ENCODE data around the gene TLR10. TPM values are rescaled to one million over a fixed set of nuclear protein-coding genes. Genes with fewer than 3 reads are reported as not detected.

TLR10 gene
- total and polyA plus RNA-seq, 10 donors, result 29.6 to 81.4 (median 50.9) TPM

DNA sequence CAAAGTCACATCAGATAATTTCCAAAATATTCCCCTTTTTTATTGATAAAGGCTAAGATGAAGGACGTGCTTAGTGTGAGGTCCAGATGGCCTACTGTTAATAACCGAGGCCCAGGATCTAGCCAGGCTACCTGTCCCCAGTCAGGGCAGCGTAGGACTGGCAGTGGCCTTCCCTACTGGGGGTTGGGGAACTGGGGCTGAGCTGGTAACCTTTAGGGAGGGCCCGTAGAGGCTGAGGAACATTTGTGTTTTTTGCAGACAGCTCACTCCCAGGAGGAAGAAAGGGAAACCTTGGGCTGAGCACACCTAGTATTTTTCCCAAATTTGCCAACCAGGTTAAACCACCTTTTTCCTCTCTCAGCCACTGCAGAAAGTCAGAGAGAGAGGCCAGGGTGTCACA, 59.7 kb downstream of the TLR10 start:
- TF ChIP-seq, protein P1, sequence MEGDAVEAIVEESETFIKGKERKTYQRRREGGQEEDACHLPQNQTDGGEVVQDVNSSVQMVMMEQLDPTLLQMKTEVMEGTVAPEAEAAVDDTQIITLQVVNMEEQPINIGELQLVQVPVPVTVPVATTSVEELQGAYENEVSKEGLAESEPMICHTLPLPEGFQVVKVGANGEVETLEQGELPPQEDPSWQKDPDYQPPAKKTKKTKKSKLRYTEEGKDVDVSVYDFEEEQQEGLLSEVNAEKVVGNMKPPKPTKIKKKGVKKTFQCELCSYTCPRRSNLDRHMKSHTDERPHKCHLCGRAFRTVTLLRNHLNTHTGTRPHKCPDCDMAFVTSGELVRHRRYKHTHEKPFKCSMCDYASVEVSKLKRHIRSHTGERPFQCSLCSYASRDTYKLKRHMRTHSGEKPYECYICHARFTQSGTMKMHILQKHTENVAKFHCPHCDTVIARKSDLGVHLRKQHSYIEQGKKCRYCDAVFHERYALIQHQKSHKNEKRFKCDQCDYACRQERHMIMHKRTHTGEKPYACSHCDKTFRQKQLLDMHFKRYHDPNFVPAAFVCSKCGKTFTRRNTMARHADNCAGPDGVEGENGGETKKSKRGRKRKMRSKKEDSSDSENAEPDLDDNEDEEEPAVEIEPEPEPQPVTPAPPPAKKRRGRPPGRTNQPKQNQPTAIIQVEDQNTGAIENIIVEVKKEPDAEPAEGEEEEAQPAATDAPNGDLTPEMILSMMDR (IDR thresholded peaks at IDR 0.05 in 8 of 11, conservative IDR thresholded peaks at IDR 0.05 in 3 of 11), result no peak
- no peak for TF ChIP-seq POLR2AphosphoS5 (IDR thresholded peaks at IDR 0.05)
- no peak for TF ChIP-seq POLR2A (IDR thresholded peaks at IDR 0.05)
- no peak for DNase-seq
- Histone ChIP-seq H3K4me1 (peaks cover 0 to under 1% (median 0%) of the 10 kb centered on the region in 6 donors), H3K27ac (no peak overlapping the region), H3K36me3 (no peaks in the 10 kb centered on the region), H3K4me3 (no peak overlapping the region), H3K27me3 (replicated peaks in 1 of 7) (no peaks in the 10 kb centered on the region), H3K9me3 (no peaks in the 10 kb centered on the region)
- WGBS, 5 donors, result 68 to 97% (median 91%) methylated on average over 4 of the region's 4 CpGs
- intact Hi-C loops (cut with DNase I; ENCODE audit: low total_unique reads), result loop anchor here (10.0 kb wide), 1 partner anchor 398 kb away; no protein-coding TSS in a partner anchor

Small RNA genes lying within 50 kb of the gene (small RNA-seq; reads per million reads assigned to genes)
- gene RNA5SP158, result 0 reads per million in 4 donors

Other genes starting within 250 kb of the TLR10 start
- gene KLF3, start 118.8 kb downstream of the TLR10 start, total RNA-seq, result 10 to 100 TPM; 60.6 to 87.5 (median 77.9) TPM
- gene KLF3, start 118.8 kb downstream of the TLR10 start, polyA plus RNA-seq, result 10 to 100 TPM in 1 of 3 donors, 1 to 10 TPM in 2; 8.0 to 16.4 (median 9.5) TPM
- 100 to 1,000 TPM in 5 of 7 donors, 10 to 100 TPM in 2; 84.9 to 190 (median 119) TPM for gene TLR1, start 21.8 kb upstream of the TLR10 start, total RNA-seq
- 10 to 100 TPM in 2 of 3 donors, 1 to 10 TPM in 1; 7.6 to 10.8 (median 10.5) TPM for gene TLR1, start 21.8 kb upstream of the TLR10 start, polyA plus RNA-seq
- gene TLR6, start 73.8 kb upstream of the TLR10 start, total RNA-seq, result 10 to 100 TPM; 23.2 to 55.1 (median 37.5) TPM
- 10 to 100 TPM in 2 of 3 donors, 1 to 10 TPM in 1; 5.5 to 10.7 (median 10.3) TPM for gene TLR6, start 73.8 kb upstream of the TLR10 start, polyA plus RNA-seq
- gene FAM114A1, start 84.8 kb upstream of the TLR10 start, total RNA-seq, result 10 to 100 TPM; 16.2 to 50.2 (median 26.7) TPM
- 1 to 10 TPM; 3.9 to 8.7 (median 4.5) TPM for gene FAM114A1, start 84.8 kb upstream of the TLR10 start, polyA plus RNA-seq
- gene TMEM156, start 249.4 kb upstream of the TLR10 start, total RNA-seq, result 10 to 100 TPM; 10.5 to 24.5 (median 15.9) TPM
- gene TMEM156, start 249.4 kb upstream of the TLR10 start, polyA plus RNA-seq, result 10 to 100 TPM; 31.2 to 76.1 (median 67.2) TPM